GM21723 (cell line): ENCODE data around the gene NUFIP2.
"Not testable (repeated sequence)": the region's sequence is repeated elsewhere in the genome, so short reads cannot be mapped to it uniquely, and the experiment has no call there.

Source experiments
- ATAC-seq: cut with Tn5 transposase; IDR thresholded peaks from one replicate; pipeline ENCODE4 v1.9.1; 2021; ENCODE audit warnings: mild to moderate bottlenecking, moderate library complexity; ENCODE audit not compliant: unreplicated experiment

Gene NUFIP2

GRCh38 chr17:29240477-29240876 lies 53.5 kb downstream of the NUFIP2 start:
- ATAC-seq = no peak

- ATAC-seq = no peak
Measured at GRCh38 chr17:29238133-29238850, 55.7 kb downstream of the NUFIP2 start.

DNA sequence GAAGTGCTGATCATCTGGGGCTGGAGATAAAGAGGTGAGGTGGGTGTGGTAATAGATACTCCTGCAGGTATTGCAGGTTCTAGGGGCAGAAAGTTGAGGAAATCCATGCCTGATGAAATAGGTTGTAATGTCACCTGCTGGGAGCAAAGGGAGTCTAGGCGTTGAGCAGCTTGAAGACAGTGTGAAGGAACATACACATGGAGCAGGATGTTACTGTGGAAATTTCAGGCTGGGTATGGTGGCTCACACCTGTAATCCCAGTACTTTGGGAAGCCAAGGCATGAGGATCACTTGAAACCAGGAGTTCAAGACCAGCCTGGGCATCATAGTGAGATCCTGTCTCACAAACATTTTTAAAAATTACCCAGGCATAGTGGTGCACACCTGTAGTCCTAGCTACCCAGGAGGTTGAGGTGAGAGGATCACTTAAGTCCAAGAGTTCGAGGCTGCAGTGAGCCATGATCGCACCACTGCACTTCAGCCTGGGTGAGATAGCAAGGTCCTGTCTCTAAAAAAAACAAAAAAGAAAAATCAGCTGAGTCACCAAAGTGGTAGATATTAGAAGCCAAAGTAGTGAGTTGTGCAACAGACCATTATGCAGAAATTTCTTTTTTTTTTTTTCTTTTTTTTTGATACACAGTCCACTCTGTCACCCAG lies 56.3 kb downstream of the NUFIP2 start:
- no peak for ATAC-seq

GRCh38 chr17:29235904-29236303 lies 58.0 kb downstream of the NUFIP2 start:
- ATAC-seq = no peak

- not testable (repeated sequence) for ATAC-seq
Measured at GRCh38 chr17:29234972-29235371, 59.0 kb downstream of the NUFIP2 start.

DNA sequence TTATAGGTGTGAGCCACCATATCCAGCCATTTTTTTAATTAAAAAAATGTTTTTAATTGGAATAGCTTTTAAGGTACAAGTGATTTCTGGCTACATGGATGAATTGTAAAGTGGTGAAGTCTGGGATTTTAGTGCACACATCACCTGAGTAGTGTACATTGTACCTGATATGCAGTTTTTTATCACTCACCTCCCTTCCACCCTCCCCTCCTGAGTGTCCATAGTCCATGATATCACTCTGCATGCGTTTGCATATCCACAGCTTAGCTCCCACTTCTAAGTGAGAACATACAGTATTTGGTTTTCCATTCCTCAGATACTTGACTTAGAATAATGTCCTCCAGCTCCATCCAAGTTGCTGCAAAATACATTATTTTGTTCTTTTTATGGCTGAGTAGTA lies 60.6 kb downstream of the NUFIP2 start:
- no peak for ATAC-seq

GRCh38 chr17:29225396-29225795 lies 68.6 kb downstream of the NUFIP2 start:
- ATAC-seq = no peak

GRCh38 chr17:29221338-29221737 lies 72.6 kb downstream of the NUFIP2 start:
- ATAC-seq = not testable (repeated sequence)

GRCh38 chr17:29219378-29220047 lies 74.4 kb downstream of the NUFIP2 start:
- peak; percentile 63 for ATAC-seq

DNA sequence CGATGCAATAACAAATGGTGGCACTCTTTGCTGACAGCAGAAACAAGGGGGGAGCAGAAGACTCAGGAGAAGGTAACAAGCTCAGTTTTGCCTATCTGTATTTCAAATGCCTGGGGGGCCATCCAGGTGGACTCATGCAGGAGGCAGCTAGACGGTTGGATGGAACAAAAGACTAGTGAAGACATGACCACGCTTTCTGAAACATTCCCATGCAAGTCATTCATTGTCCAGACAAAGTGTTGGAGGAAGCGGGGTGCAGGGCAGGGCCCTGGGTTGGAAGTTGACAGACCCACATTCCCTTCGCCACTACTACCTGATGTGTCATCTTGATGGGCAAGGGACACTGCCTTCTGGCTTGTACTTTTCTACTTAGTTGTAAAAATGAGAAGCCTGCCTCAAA lies 77.1 kb downstream of the NUFIP2 start:
- ATAC-seq = no peak

- ATAC-seq = no peak
Measured at GRCh38 chr17:29216181-29216580, 77.8 kb downstream of the NUFIP2 start.

- no peak for ATAC-seq
Measured at GRCh38 chr17:29215717-29216116, 78.2 kb downstream of the NUFIP2 start.

DNA sequence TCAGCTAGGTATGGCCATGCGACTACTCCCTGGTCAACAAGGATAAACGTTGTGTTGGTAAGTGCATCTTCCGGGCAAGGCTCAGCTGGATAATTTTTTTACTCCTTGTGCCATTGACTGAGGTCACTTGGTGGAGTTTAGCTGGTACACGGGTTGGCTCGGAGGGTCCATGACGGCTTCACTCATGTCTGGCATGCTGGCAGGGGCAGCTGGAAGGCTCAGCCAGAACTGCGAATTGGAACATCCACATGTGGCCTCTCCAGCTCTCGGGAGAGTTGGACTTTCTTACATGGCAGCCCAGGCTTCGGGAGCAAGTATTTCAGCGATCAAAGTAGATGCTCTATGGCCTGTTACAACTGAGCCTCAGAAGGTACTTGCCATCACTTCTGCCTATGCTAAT lies 78.8 kb downstream of the NUFIP2 start:
- ATAC-seq = no peak

DNA sequence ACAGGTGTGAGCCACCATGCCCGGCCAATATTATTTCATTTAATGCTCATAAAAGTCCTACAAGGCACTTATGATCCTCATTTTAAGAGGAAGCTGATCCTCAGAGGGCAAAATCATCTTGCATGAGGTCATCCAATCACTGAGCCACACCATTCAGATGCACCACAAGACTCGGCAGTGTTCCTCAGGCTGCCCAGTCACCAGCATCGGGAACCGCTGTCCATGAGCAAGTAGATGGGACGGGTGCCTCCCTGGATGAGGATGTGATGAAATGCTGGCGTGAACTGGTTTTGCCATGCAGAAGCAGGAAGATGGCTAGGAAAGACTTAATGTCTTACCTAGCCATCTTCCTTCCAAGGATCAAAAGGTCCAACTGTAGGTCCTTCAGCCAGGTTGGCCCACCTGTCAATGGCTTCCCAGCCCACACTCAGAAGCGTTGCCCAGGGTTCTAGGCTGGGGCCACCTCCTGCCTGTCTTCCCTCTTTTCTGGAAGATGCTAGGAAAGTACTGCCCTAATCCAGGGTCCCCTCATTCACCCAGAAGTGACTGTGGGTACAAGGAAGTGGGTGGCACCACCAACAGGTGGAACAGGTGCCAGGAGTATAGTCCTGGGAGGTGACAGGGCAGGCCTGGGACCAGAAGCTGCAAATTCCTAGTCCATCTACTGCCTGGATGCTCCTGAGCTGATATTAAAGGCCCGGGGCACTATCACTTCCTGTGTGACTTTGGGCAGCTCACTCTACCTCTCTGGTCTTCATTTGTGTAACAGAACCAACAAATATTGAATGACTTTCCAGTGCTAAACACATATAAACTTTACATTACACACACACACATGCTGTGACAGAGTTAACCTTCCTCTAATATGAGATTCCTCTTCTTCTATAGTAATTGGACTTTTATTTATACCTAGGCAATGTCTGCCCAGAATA lies 79.5 kb downstream of the NUFIP2 start:
- ATAC-seq = no peak

DNA sequence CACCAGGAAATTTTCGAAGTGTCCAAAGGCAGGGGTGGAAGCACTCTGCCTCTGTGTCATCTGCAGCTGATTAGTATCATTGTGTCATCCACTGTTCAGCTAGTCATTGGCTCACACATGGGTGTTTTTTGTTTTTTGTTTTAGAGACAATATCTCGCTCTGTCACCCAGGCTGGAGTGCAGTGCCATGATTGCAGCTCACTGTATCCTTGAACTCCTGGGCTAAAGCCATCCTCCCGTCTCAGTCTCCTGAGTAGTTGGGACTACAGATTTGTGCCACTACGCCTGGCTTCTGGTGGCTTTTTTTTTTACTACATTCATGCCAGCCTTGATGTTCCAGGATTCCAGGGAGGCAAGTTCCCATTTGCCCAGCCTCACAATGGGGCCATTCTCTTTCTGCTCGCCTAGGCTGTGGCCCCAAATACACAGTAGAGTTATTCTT lies 81.2 kb downstream of the NUFIP2 start:
- no peak for ATAC-seq

- no peak for ATAC-seq
Measured at GRCh38 chr17:29212094-29212631, 81.8 kb downstream of the NUFIP2 start.

DNA sequence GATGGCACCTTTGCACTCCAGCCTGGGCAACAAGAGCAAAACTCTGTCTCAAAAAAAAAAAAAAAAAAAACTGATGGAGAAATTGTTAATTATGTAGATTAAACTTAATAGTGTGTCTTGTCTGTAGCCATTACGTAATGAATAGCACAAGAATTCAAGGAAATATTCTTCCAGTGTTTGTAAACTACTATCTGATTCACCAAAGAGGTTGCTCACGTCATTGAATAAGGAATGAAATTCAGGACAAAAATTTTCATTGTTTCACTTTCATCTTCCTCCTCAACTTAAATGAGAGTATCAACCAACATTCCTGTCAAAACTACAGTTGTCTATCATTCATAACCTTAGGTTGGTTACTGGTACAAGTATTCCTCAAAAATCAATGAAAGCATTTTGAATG lies 83.1 kb downstream of the NUFIP2 start:
- no peak for ATAC-seq

DNA sequence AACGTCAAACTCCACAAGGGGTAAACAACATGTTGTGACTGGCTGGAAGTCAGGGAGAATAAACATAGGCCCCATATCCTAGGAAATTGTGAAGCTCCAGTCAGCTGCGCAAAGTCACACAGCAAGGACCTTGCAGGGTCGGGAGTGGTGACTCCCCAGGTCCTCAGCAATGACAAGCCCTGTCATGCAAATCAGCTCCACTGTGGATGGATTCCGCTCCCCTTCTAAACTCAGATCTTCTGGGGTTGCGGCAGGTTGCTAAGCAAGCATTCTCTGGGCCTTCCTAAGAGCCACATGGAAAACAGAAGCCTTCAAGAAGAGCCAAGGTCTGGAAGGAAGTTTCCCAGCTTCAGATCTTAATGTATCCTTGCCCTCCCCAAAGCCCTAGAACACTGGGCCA lies 84.9 kb downstream of the NUFIP2 start:
- no peak for ATAC-seq

- no peak for ATAC-seq
Measured at GRCh38 chr17:29207975-29208374, 86.0 kb downstream of the NUFIP2 start.
